Prostate gland (tissue), 2 donors: ENCODE data around the gene FHL1.

Experiments used
- POLR2A ChIP-seq: fragments of 450-650 bp; IDR thresholded peaks from one replicate; pipeline ENCODE4 v1.6.1; 2016; ENCODE audit warnings: antibody characterized with exemption, mild to moderate bottlenecking
- POLR2AphosphoS5 ChIP-seq: sonication (generic); formaldehyde crosslinking; IDR thresholded peaks from one replicate; pipeline ENCODE4 v1.6.1; 2017; ENCODE audit warnings: antibody characterized with exemption
- TF ChIP-seq, protein P1 (sequence below), 4 experiments: fragments of 200-600 bp in 2 of 4; fragments of 450-650 bp in 2 of 4; sonication (generic) in 2 of 4; IDR thresholded peaks; 1 replicate in 3 of 4; 2 replicates in 1 of 4; pipeline ENCODE4 v1.5.1; 2016 to 2019; ENCODE audit warnings: antibody characterized with exemption in 4 of 4, mild to moderate bottlenecking in 2 of 4, moderate library complexity in 2 of 4

DNA sequence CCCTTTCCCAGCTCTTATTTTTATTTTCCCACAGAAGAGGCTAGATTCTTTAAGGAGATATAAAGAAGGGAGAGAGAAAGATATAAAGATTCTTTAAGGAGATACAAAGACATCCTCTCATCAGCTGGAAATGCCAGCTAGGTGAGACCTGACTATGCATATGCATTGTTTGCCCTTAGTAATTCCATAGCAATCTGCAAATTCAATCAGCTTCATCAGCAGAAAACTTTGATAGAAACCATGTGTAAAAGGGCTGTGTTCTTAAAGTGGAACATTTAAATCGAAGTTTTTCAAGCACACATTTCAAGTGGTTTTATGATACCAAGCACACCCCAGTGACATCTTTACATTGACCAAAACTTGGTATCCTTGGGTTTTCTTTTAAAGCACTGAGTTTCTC is 24.1 kb downstream of the FHL1 start:
- TF ChIP-seq, protein P1, sequence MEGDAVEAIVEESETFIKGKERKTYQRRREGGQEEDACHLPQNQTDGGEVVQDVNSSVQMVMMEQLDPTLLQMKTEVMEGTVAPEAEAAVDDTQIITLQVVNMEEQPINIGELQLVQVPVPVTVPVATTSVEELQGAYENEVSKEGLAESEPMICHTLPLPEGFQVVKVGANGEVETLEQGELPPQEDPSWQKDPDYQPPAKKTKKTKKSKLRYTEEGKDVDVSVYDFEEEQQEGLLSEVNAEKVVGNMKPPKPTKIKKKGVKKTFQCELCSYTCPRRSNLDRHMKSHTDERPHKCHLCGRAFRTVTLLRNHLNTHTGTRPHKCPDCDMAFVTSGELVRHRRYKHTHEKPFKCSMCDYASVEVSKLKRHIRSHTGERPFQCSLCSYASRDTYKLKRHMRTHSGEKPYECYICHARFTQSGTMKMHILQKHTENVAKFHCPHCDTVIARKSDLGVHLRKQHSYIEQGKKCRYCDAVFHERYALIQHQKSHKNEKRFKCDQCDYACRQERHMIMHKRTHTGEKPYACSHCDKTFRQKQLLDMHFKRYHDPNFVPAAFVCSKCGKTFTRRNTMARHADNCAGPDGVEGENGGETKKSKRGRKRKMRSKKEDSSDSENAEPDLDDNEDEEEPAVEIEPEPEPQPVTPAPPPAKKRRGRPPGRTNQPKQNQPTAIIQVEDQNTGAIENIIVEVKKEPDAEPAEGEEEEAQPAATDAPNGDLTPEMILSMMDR (IDR thresholded peaks at IDR 0.05): no peak
- TF ChIP-seq POLR2A (no peak), POLR2AphosphoS5 (no peak)
